ENCODE measurements around the gene RGPD6. TPM values are rescaled to one million over a fixed set of nuclear protein-coding genes. Genes with fewer than 3 reads are reported as not detected.
"Not testable (repeated sequence)": the region's sequence is repeated elsewhere in the genome, so short reads cannot be mapped to it uniquely, and the experiment has no call there.

The RGPD6 gene
- total RNA-seq: 10 to 100 TPM; 19.7 to 20.8 TPM
- long read RNA-seq, donor 1, partial matches to known transcripts: 0 of 2 reads
- long read RNA-seq, donor 1, other reads (novel, unspliced or antisense): 2 of 2 reads
- long read RNA-seq, donor 2, partial matches to known transcripts: 2 of 2 reads
- long read RNA-seq, donor 2, other reads (novel, unspliced or antisense): 0 of 2 reads

DNA sequence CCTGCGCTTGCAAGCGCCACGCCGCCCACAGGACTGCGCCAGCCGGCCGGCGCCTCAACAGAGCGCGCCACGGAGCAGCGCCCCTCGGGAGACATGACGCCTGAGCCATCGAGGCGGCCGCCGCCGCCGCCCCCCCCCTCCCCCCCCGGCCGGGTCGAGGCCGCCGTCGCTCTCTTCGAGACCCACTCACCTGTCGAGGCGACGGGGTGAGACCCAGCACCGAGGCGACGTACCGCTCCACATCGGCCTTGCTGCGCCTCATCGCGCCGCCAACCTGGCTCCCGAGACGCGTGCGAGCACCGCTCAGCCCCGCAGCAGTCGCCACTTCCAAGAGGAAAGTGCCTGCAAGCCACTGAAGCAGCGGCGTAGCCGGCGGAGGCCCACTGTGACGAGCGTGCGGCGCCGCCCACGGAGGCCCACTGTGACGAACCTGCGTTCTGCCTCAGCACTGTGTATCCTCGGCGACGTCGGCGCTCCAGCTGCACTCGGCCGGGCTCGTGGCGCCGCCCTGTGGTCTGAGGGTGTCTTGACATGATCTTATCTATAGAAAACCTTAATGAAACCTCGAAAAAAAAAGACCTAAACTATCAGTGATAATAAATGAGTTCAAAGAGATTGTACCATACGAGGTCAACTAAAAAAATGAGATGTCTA, at the start of gene RGPD6:
TSS of gene RGPD6 (minus strand) at position 460 of the 654 bp plus-strand sequence. CDS start at position 262, 198 bp downstream.
- intact Hi-C loops (cut with DNase I); DNase-seq (ENCODE audit: low spot score): not testable (repeated sequence)

GRCh38 chr2:110619326-110619939, 42.4 kb upstream of the RGPD6 start:
- intact Hi-C loops (cut with DNase I); DNase-seq (ENCODE audit: low spot score): not testable (repeated sequence)

- DNase-seq (ENCODE audit: low spot score); intact Hi-C loops (cut with DNase I): not testable (repeated sequence)
Measured at GRCh38 chr2:110613927-110614326, 36.9 kb upstream of the RGPD6 start.

- DNase-seq (ENCODE audit: low spot score); intact Hi-C loops (cut with DNase I): not testable (repeated sequence)
Measured at GRCh38 chr2:110610613-110611250, 33.7 kb upstream of the RGPD6 start.

DNA sequence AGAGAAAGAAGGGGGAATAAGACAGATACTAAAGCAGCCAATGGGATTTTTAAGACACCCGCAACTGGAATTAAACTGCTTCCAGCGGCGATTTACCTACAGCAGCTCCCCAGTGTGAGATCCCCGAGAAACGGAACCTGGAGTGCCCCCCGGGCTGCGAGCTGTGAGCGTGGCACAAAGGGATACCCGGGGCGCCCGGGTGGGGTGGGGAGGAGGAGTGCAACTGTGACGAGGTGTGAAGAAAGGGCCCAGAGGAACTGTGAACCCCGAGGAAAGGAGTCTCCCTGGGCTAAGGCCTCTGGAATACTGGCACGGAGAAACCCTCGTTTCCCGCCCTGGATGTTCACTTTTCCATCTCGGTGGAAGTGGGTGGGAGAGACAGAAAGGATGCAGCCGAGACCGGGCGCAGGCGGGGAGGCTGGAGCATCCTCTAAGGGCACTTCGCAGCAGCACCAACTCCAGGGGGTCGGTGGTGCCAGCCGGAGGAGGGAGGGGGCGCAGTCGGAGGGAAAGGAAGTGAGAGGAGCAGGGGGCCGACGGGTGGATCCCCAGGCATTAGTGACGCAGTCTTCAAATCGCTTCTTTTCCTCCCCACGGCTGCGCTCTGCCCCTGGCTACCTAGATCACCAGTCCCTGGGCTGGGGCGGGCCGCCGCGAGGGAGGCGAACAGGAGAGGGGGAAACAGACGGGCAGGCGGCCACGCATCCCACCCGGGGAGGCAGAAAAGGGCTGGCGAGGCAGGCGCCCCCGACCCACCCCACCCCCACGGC, 33.0 kb upstream of the RGPD6 start:
- DNase-seq (ENCODE audit: low spot score); intact Hi-C loops (cut with DNase I): not testable (repeated sequence)

- DNase-seq (ENCODE audit: low spot score); intact Hi-C loops (cut with DNase I): not testable (repeated sequence)
Measured at GRCh38 chr2:110608788-110609502, 31.9 kb upstream of the RGPD6 start.

DNA sequence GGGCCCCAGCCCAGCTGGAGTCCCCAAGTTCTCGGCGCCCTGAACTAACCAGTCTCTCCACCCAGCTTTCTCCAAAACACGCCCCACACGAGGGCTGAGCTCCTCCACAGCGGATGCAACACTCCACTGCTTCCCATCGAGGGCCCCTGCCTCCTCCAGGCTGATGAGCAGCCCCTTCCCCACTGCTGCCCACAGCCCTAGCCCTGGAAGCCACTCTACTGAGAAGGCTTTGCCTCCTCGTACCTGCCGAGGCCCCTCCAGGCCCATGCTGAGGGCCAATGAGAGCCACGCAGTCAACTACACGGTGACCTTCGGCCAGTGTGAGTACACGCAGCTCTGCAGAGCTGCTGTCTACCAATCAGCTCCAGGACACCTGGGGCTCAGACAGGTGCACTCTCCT, 28.0 kb upstream of the RGPD6 start:
- intact Hi-C loops (cut with DNase I): not testable (repeated sequence)

GRCh38 chr2:110603917-110604591, 27.0 kb upstream of the RGPD6 start:
- intact Hi-C loops (cut with DNase I); DNase-seq (ENCODE audit: low spot score): not testable (repeated sequence)

More for the DNA sequence above, 28.0 kb upstream of the RGPD6 start:
- DNase-seq (ENCODE audit: low spot score): peak; percentile 68

DNA sequence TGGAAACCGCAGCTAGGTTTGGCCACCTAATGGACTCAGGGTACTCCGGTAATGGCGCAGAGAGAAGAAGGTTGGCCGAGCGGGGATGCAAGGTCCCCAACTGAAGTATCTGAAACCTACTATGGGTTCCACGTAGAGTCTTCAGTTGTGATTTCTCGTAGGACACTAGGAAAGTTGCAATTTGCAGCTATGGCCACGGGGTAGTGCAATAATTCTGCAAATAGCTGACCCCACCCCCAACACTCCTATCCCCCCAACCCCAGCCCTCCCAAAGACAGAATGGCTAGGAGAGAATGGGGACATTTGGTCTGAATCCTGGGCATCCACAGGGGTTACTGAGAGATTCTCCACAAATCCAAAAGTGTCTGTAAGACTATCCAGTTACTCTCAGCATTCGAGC, 25.1 kb upstream of the RGPD6 start:
- intact Hi-C loops (cut with DNase I); DNase-seq (ENCODE audit: low spot score): not testable (repeated sequence)

GRCh38 chr2:110591973-110592372, 15.0 kb upstream of the RGPD6 start:
- intact Hi-C loops (cut with DNase I); DNase-seq (ENCODE audit: low spot score): not testable (repeated sequence)

DNA sequence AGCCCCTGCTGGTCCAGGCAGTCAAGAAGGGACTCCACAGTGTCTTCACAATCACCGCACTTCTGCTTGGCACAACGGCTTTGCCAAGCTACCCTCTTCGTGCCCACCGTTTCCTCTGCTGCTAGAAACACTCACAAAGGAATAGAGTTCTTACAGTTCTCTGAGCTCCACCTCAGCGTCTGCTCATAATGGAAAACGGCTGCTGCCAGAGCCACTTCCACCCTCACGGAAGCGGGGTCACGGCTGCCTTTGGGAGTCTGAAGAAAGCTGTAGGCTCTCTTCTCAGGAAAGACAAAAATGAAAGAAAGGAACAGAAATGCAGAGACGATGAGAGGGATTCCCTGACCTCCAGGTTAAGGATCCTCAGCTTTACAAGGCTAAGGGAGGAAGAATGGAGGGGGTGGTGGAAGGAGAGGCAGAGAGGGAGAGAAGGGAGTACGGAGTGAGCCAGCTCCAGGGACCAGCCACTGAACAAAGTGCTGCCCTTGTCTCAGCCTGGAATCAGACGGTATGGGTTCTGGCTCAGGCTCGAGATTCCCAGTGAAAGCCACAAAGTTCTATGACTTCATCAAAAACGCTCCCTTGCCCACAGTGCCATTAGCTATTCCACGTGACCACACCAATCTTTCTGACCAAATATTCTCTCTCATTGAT, 12.8 kb upstream of the RGPD6 start:
- DNase-seq (ENCODE audit: low spot score); intact Hi-C loops (cut with DNase I): not testable (repeated sequence)

- intact Hi-C loops (cut with DNase I); DNase-seq (ENCODE audit: low spot score): not testable (repeated sequence)
Measured at GRCh38 chr2:110588520-110588919, 11.5 kb upstream of the RGPD6 start.

DNA sequence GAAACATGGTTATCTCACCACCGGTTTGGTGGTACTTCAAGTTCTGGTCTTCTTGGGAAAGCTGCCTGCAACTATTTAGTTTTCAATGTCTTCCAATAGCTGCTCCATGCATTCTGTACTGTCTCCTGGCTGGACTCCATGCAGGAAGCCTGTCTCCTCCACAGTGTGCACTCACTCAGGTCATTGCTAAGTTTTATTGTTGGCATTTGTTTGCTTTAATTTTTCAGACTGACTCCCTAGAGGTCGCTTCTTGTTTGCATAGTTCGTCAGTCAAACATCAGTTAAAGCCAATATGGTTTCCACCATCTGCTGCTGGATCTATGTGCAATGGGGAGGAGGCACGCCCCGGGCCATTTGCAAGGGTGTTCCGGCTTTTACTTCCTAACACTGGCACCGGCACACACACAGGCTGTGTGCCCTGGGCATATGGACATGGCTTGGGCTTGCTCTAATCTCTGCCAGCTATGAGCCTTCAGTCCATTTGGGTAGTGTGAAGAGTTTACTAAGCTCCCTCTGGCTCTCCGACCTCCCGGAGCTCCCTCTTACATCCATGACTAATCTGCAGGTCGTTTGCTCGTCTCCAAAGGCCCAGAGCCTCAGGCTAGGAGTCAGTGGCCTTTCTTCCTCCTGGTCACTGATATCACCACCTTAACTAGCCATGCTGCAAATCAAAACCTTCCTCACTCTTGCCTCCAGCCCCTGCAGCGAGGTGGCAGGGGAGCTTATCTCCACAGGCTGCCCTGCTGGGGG, 2.4 kb upstream of the RGPD6 start:
- intact Hi-C loops (cut with DNase I); DNase-seq (ENCODE audit: low spot score): not testable (repeated sequence)

- intact Hi-C loops (cut with DNase I); DNase-seq (ENCODE audit: low spot score): not testable (repeated sequence)
Measured at GRCh38 chr2:110578429-110578828, 1.4 kb upstream of the RGPD6 start.

DNA sequence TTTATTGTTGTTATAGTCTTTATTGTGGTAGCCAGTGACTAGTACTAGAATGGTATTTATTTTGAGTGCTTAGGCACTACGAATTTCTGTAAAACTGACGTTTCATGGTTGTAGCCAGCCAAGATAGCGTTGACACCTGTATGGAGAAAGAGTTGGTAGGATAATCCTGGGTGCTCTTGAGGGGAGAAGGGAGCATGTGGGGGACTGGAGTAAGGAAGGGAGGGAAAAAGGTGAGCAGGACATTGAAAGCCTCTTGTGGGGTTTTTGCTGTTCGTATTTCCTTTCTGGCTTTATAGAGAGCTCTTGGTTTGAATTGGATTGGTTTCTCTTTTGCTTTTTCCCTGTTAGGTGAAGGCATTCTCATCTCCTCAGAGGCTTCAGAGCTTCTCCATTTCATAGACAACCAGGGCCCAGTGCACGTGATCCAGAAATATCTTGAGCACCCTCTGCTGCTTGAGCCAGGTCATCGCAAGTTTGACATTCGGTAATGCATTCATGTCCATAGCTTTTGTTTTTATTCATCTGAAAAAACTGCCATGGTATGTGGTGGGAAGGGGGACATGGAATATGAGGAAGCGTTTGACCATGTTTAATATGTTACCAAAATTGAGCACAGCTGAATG, 77.2 kb downstream of the RGPD6 start:
- intact Hi-C loops (cut with DNase I); DNase-seq (ENCODE audit: low spot score): not testable (repeated sequence)

GRCh38 chr2:110496027-110496426, 81.0 kb downstream of the RGPD6 start:
- intact Hi-C loops (cut with DNase I); DNase-seq (ENCODE audit: low spot score): not testable (repeated sequence)
